PC-3 (cell line): ENCODE measurements around the gene SH3BP4. TPM values are rescaled to one million over a fixed set of nuclear protein-coding genes. Genes with fewer than 3 reads are reported as not detected.

Source experiments
- ATAC-seq: fragments of 200-7000 bp; cut with Tn5 transposase; 2 replicates; pipeline ENCODE4 v1.9.1; 2020; ENCODE audit warnings: mild to moderate bottlenecking, moderate library complexity
- BruUV-seq: library from RNA; stranded (reverse); fragments of 400-500 nt; replicated peaks from 2 replicates; lab custom pipeline; 2021; lab: Mats Ljungman, UMichigan
- CTCF ChIA-PET: fragments of 300-600 bp; sonication (Branson Sonifier 250); formaldehyde crosslinking; loops from one replicate; lab custom pipeline; 2022; ENCODE audit warnings: antibody characterized with exemption; lab: Charles Lee
- POLR2A ChIA-PET: fragments of 300-600 bp; sonication (Branson Sonifier 250); formaldehyde crosslinking; loops from one replicate; lab custom pipeline; 2022; ENCODE audit warnings: antibody characterized with exemption; ENCODE audit not compliant: unreplicated experiment; lab: Charles Lee
- DNase-seq: peaks from one replicate; pipeline ENCODE4 v3.0.0-alpha.2; 2015
- H2AFZ ChIP-seq: fragments of 300-600 bp; sonication (generic); 2 replicates; pipeline ENCODE4 v1.6.0; 2016; ENCODE audit warnings: antibody characterized with exemption, low read length
- H3F3A ChIP-seq: fragments of 300-600 bp; sonication (generic); one replicate; pipeline ENCODE4 v1.6.0; 2017; ENCODE audit warnings: antibody characterized with exemption, low read length, control low read depth, mild to moderate bottlenecking; ENCODE audit not compliant: unreplicated experiment
- H3K27ac ChIP-seq: fragments of 300-600 bp; sonication (generic); 2 replicates; pipeline ENCODE4 v1.5.1; 2016; ENCODE audit warnings: mild to moderate bottlenecking, low read length
- H3K27me3 ChIP-seq: fragments of 300-600 bp; sonication (generic); 2 replicates; pipeline ENCODE4 v1.6.1; 2016; ENCODE audit warnings: low read length, mixed read lengths
- H3K36me3 ChIP-seq: fragments of 300-600 bp; sonication (generic); 2 replicates; pipeline ENCODE4 v1.6.1; 2016; ENCODE audit warnings: low read depth, mixed run types, low read length, mixed read lengths
- H3K4me1 ChIP-seq: fragments of 300-600 bp; sonication (generic); 2 replicates; pipeline ENCODE4 v1.5.1; 2016; ENCODE audit warnings: low read length; ENCODE audit not compliant: insufficient read depth
- H3K4me2 ChIP-seq: fragments of 300-600 bp; sonication (generic); 2 replicates; pipeline ENCODE4 v1.6.0; 2016; ENCODE audit warnings: low read length
- H3K4me3 ChIP-seq: fragments of 300-600 bp; sonication (generic); 2 replicates; pipeline ENCODE4 v1.5.1; 2016; ENCODE audit warnings: mild to moderate bottlenecking, low read length, mixed read lengths
- H3K79me2 ChIP-seq: fragments of 300-600 bp; sonication (generic); 2 replicates; pipeline ENCODE4 v1.6.1; 2017; ENCODE audit warnings: low read length, mixed read lengths
- H3K9ac ChIP-seq: fragments of 300-600 bp; sonication (generic); 2 replicates; pipeline ENCODE4 v1.6.0; 2016; ENCODE audit warnings: mild to moderate bottlenecking, low read length
- H3K9me2 ChIP-seq: fragments of 300-600 bp; sonication (generic); replicated peaks from 2 replicates; pipeline ENCODE4 v1.6.1; 2016; ENCODE audit warnings: mixed run types, low read length, mixed read lengths
- H3K9me3 ChIP-seq: fragments of 300-600 bp; sonication (generic); 2 replicates; pipeline ENCODE4 v1.6.1; 2016; ENCODE audit warnings: low read length, mixed read lengths
- H4K20me1 ChIP-seq: fragments of 300-600 bp; sonication (generic); 2 replicates; pipeline ENCODE4 v1.6.1; 2016; ENCODE audit warnings: low read length, mixed read lengths
- CTCF ChIP-seq: fragments of 300-600 bp; sonication (generic); conservative IDR thresholded peaks from 2 replicates; pipeline ENCODE4 v1.5.1; 2017; ENCODE audit warnings: antibody characterized with exemption, low read depth, mild to moderate bottlenecking, low read length
- EZH2 ChIP-seq: fragments of 300-600 bp; sonication (generic); IDR thresholded peaks from one replicate; pipeline ENCODE4 v1.6.1; 2017; ENCODE audit warnings: antibody characterized with exemption, mild to moderate bottlenecking, low read length; ENCODE audit not compliant: unreplicated experiment
- EZH2phosphoT487 ChIP-seq: fragments of 300-600 bp; sonication (generic); IDR thresholded peaks from 2 replicates; pipeline ENCODE4 v1.6.1; 2018; ENCODE audit warnings: mild to moderate bottlenecking, antibody characterized with exemption, low read length, borderline replicate concordance
- intact Hi-C: fragments of 100-400 bp; cut with micrococcal nuclease; formaldehyde crosslinking; loops from 2 replicates; pipeline ENCODE4 v1.9.0; 2023
- total RNA-seq: library from RNA; depleted of rRNA; stranded (reverse); fragments of >200 nt; gene quantifications from 2 replicates; pipeline ENCODE4 v1.2.3, GENCODE V29; 2014

Gene SH3BP4
- total RNA-seq, 1 experiment from 2014 or later, result 35.2 TPM

DNA sequence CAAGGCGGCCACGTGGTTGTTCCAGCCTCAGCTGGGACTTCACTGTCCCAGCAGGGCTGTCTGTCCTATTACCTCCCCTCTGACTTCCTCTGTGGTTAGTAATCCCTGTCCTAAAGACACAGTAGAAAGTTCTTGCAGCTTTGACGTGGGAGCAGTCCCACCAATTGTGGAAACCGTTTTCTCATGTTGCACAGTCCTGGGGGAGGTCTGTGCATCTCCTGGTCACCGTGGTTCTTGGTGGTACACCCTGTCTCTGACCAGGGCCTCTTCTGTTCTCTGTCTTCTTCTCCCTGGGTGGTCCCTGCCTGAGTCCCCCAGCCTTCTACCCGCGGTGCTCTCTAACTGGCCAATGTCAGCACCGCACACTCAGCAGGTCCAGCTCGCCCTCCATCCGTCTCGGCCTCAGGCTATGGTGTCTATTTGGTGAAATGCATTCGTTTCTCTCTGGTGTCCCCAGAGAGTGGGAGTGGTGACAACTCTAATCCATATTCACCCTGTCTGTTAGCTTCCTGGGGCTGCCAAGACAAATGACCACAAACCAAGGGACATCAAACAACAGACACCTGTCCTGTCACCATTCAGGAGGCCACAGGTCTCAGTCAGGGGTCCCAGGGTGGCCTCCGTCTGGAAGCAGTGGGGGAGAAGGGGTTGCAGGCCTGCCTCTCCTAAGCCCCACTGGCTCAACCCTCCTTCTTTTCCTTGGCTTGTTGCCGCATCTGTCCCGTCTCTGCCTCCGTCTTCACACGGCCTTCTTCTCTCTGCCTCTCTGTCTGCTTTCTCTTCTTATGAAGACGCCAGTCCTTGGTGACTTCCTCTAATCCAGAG, 99.8 kb downstream of the SH3BP4 start:
- H3K9me3 ChIP-seq, result no peaks in the 10 kb centered on the region
- H3K27ac ChIP-seq, result peak overlapping the region; percentile 45
- H3K4me1 ChIP-seq, result peaks cover 8% of the 10 kb centered on the region
- peaks cover 21% of the 10 kb centered on the region for H3K36me3 ChIP-seq
- BruUV-seq, result no TSS peak
- no peak overlapping the region for H2AFZ ChIP-seq
- no peak overlapping the region for H3K9ac ChIP-seq
- H4K20me1 ChIP-seq, result no peaks in the 10 kb centered on the region
- ChIA-PET POLR2A (interaction anchor here (0.6 kb wide), 1 partner anchor 100 kb away, joined by 18 read pairs; the partner anchor contains the start of gene SH3BP4), CTCF (no interaction called here)
- no peak overlapping the region for H3K4me2 ChIP-seq
- H3K4me3 ChIP-seq, result no peak overlapping the region
- H3K27me3 ChIP-seq, result no peaks in the 10 kb centered on the region
- TF ChIP-seq EZH2phosphoT487 (no peak), EZH2 (no peak), CTCF (no peak)
- H3K79me2 ChIP-seq, result peaks cover 40% of the 10 kb centered on the region
- ATAC-seq (peak; percentile 14; the same call in 1 of the 2 replicates), DNase-seq (no peak)
- no peaks in the 10 kb centered on the region for H3K9me2 ChIP-seq
- no peaks in the 10 kb centered on the region for H3F3A ChIP-seq
- intact Hi-C loops, result loop anchor here (10.0 kb wide), 1 partner anchor 167 kb away; no protein-coding TSS in a partner anchor

DNA sequence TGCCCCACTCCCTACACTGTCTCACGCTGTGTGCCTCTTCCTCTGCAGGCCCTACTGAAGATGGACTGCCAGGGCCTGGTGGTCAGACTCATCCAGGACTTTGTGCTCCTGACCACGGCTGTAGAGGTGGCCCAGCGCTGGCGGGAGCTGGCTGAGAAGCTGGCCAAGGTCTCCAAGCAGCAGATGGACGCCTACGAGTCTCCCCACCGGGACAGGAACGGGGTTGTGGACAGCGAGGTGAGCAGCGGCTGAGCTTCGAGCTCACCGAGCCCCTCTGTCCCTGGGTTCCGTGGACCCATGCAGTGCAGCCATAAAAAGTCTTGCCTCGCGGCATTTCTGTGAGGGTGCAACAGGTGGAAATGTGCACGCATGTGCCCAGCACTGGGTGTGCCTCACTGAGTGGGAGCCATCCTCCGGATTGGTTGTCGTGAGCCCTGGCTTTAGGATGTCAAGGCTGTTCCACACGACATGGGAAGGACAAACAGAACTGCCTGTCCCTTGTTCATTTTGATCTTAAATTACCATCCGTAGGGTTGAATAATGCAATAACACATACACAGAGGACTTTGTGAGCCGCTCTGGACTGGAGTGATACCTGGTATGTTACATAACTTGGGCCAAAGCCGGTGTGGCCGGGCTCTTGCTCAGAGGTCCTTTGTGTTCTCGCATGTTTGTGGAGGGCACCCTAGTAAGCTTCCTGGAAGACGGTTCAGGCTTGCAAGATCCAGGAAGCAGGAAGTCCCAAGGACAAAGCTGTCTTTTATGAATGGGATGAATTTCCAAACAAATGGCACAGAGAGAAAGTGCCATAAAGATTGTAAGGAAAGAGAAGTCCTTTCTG, 100.9 kb downstream of the SH3BP4 start:
- H3K27ac ChIP-seq, result no peak overlapping the region
- TF ChIP-seq EZH2phosphoT487 (no peak), EZH2 (no peak), CTCF (no peak)

More for the DNA sequence above, 100.9 kb downstream of the SH3BP4 start:
- ATAC-seq (no peak), DNase-seq (no peak)
- H3K36me3 ChIP-seq, result peaks cover 13% of the 10 kb centered on the region
- H3F3A ChIP-seq, result no peaks in the 10 kb centered on the region
- ChIA-PET POLR2A (no interaction called here), CTCF (no interaction called here)
- H3K9me2 ChIP-seq, result no peaks in the 10 kb centered on the region
- H3K4me2 ChIP-seq, result no peak overlapping the region
- BruUV-seq, result no TSS peak
- no peaks in the 10 kb centered on the region for H3K27me3 ChIP-seq
- no peaks in the 10 kb centered on the region for H4K20me1 ChIP-seq
- H3K79me2 ChIP-seq, result peaks cover 29% of the 10 kb centered on the region
- H3K4me1 ChIP-seq, result peaks cover 8% of the 10 kb centered on the region
- H3K9ac ChIP-seq, result no peak overlapping the region
- H2AFZ ChIP-seq, result no peak overlapping the region
- no peak overlapping the region for H3K4me3 ChIP-seq
- intact Hi-C loops, result loop anchor here (10.0 kb wide), 1 partner anchor 168 kb away; no protein-coding TSS in a partner anchor
- H3K9me3 ChIP-seq, result no peaks in the 10 kb centered on the region
